HCT116 (cell line): ENCODE measurements around the gene EPS8L2.

Source experiments
- CTCF ChIP-seq, 3 experiments: fragments of 200-600 bp in 1 of 3; sonication (generic) in 1 of 3; IDR thresholded peaks in 2 of 3; conservative IDR thresholded peaks in 1 of 3; 2 replicates each; pipeline ENCODE4 v1.5.1; 2012 to 2017; ENCODE audit warnings: low read depth in 2 of 3, low read length in 2 of 3, antibody characterized with exemption in 1 of 3, borderline replicate concordance in 1 of 3, control low read depth in 1 of 3, mild to moderate bottlenecking in 1 of 3, mixed read lengths in 1 of 3, mixed run types in 1 of 3, moderate library complexity in 1 of 3; ENCODE audit not compliant: insufficient read depth in 1 of 3
- FOSL1 ChIP-seq: IDR thresholded peaks from 2 replicates; pipeline ENCODE4 v1.6.1; 2012; ENCODE audit warnings: low read depth
- MAX ChIP-seq: IDR thresholded peaks from 2 replicates; pipeline ENCODE4 v1.6.1; 2012
- POLR2A ChIP-seq: IDR thresholded peaks from 2 replicates; pipeline ENCODE4 v1.7.0; 2011; ENCODE audit warnings: borderline replicate concordance; ENCODE audit not compliant: insufficient read depth, insufficient read length; ENCODE audit errors: extremely low read depth
- REST ChIP-seq: IDR thresholded peaks from 2 replicates; pipeline ENCODE4 v1.6.1; 2012; ENCODE audit warnings: low read depth
- SIN3A ChIP-seq: IDR thresholded peaks from 2 replicates; pipeline ENCODE4 v1.6.1; 2012; ENCODE audit warnings: low read depth
- SP1 ChIP-seq: IDR thresholded peaks from 2 replicates; pipeline ENCODE4 v1.6.1; 2012; ENCODE audit warnings: low read depth

GRCh38 chr11:773830-774229 is 67.8 kb downstream of the EPS8L2 start:
- TF ChIP-seq CTCF (IDR thresholded peaks at IDR 0.05 in 2 of 3, conservative IDR thresholded peaks at IDR 0.05 in 1 of 3; ENCODE audit: borderline replicate concordance in 1 of 3, insufficient read depth in 1 of 3, low read depth in 2 of 3, low read length in 2 of 3) (no peak), POLR2A (no peak), SP1 (no peak), MAX (no peak), SIN3A (no peak), REST (no peak), FOSL1 (no peak)
